HepG2 (cell line): ENCODE measurements around the gene CYSRT1.

ENCODE experiments used
- GATAD1 ChIP-seq: IDR thresholded peaks from 2 replicates; pipeline ENCODE4 v1.6.1; 2016; ENCODE audit warnings: missing genetic modification reagents, missing compliant biosample characterization
- IRF2 ChIP-seq: IDR thresholded peaks from 2 replicates; pipeline ENCODE4 v1.6.1; 2018; ENCODE audit warnings: missing genetic modification reagents, missing compliant biosample characterization
- POLR2A ChIP-seq, 2 experiments: IDR thresholded peaks; 2 replicates each; pipeline ENCODE4 v1.6.1; 2011; ENCODE audit warnings: low read depth in 2 of 2, low read length in 2 of 2, mild to moderate bottlenecking in 1 of 2, moderate library complexity in 1 of 2; ENCODE audit not compliant: insufficient read depth in 1 of 2
- RAD21 ChIP-seq: fragments of 450-650 bp; formaldehyde crosslinking; IDR thresholded peaks from 2 replicates; pipeline ENCODE4 v1.5.0; 2020; ENCODE audit warnings: mild to moderate bottlenecking
- RORA ChIP-seq: sonication (generic); formaldehyde crosslinking; IDR thresholded peaks from 2 replicates; pipeline ENCODE4 v1.5.0; 2020; ENCODE audit warnings: mild to moderate bottlenecking, missing genetic modification reagents, moderate library complexity
- ZFP82 ChIP-seq: sonication (generic); formaldehyde crosslinking; IDR thresholded peaks from 2 replicates; pipeline ENCODE4 v1.5.1; 2020; ENCODE audit warnings: mild to moderate bottlenecking, missing genetic modification reagents, borderline replicate concordance
- ZNF44 ChIP-seq: sonication (generic); formaldehyde crosslinking; IDR thresholded peaks from 2 replicates; pipeline ENCODE4 v1.5.1; 2020; ENCODE audit warnings: mild to moderate bottlenecking, missing genetic modification reagents
- ZNF496 ChIP-seq: sonication (generic); formaldehyde crosslinking; IDR thresholded peaks from 2 replicates; pipeline ENCODE4 v1.8.1; 2023; ENCODE audit warnings: mild to moderate bottlenecking, moderate library complexity, missing genetic modification reagents; ENCODE audit not compliant: insufficient replicate concordance
- TF ChIP-seq, protein P1 (sequence below): sonication (generic); formaldehyde crosslinking; IDR thresholded peaks from 2 replicates; pipeline ENCODE4 v1.5.0; 2020; ENCODE audit warnings: mild to moderate bottlenecking, missing genetic modification reagents, moderate library complexity
- TF ChIP-seq, protein P2 (sequence below): sonication (generic); formaldehyde crosslinking; IDR thresholded peaks from 2 replicates; pipeline ENCODE4 v1.4.0; 2020; ENCODE audit warnings: missing genetic modification reagents
- TF ChIP-seq, protein P3 (sequence below): sonication (generic); formaldehyde crosslinking; IDR thresholded peaks from 2 replicates; pipeline ENCODE4 v1.5.0; 2020; ENCODE audit warnings: mild to moderate bottlenecking, missing genetic modification reagents
- TF ChIP-seq, protein P4 (sequence below), 2 experiments: IDR thresholded peaks; 2 replicates each; pipeline ENCODE4 v1.6.1; 2011 to 2012; ENCODE audit warnings: low read length in 2 of 2, borderline replicate concordance in 1 of 2, low read depth in 1 of 2, mild to moderate bottlenecking in 1 of 2, moderate library complexity in 1 of 2
- TF ChIP-seq, protein P5 (sequence below): IDR thresholded peaks from 2 replicates; pipeline ENCODE4 v1.6.1; 2012; ENCODE audit warnings: low read length, improper control_type of control experiment

DNA sequence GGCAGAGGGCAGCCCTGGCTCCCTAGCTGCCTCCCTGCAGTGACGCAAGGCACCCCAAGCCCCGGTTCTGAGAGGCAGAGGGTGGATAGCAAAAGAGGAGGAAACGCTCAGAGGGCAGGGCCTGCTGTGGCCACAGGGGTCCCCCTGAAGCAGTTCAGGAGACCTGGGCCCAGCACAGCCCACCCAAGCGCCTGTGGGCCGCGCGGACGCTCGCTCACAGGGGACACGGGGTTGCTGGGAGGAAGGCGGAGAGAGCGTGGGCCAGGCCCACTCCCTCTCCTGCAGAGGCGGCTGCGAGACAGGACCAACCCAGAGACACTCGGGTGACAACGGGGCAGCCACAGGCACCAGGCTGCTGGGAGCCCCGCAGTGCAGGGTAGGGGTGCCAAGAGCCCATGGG, 45.2 kb upstream of the CYSRT1 start:
- TF ChIP-seq, protein P1, sequence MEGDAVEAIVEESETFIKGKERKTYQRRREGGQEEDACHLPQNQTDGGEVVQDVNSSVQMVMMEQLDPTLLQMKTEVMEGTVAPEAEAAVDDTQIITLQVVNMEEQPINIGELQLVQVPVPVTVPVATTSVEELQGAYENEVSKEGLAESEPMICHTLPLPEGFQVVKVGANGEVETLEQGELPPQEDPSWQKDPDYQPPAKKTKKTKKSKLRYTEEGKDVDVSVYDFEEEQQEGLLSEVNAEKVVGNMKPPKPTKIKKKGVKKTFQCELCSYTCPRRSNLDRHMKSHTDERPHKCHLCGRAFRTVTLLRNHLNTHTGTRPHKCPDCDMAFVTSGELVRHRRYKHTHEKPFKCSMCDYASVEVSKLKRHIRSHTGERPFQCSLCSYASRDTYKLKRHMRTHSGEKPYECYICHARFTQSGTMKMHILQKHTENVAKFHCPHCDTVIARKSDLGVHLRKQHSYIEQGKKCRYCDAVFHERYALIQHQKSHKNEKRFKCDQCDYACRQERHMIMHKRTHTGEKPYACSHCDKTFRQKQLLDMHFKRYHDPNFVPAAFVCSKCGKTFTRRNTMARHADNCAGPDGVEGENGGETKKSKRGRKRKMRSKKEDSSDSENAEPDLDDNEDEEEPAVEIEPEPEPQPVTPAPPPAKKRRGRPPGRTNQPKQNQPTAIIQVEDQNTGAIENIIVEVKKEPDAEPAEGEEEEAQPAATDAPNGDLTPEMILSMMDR: no peak
- TF ChIP-seq GATAD1 (CRISPR knock-in tag): no peak
- TF ChIP-seq IRF2: no peak
- TF ChIP-seq, protein P2, sequence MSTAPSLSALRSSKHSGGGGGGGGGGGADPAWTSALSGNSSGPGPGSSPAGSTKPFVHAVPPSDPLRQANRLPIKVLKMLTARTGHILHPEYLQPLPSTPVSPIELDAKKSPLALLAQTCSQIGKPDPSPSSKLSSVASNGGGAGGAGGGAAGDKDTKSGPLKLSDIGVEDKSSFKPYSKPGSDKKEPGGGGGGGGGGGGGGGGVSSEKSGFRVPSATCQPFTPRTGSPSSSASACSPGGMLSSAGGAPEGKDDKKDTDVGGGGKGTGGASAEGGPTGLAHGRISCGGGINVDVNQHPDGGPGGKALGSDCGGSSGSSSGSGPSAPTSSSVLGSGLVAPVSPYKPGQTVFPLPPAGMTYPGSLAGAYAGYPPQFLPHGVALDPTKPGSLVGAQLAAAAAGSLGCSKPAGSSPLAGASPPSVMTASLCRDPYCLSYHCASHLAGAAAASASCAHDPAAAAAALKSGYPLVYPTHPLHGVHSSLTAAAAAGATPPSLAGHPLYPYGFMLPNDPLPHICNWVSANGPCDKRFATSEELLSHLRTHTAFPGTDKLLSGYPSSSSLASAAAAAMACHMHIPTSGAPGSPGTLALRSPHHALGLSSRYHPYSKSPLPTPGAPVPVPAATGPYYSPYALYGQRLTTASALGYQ (CRISPR knock-in tag): no peak
- TF ChIP-seq, protein P3, sequence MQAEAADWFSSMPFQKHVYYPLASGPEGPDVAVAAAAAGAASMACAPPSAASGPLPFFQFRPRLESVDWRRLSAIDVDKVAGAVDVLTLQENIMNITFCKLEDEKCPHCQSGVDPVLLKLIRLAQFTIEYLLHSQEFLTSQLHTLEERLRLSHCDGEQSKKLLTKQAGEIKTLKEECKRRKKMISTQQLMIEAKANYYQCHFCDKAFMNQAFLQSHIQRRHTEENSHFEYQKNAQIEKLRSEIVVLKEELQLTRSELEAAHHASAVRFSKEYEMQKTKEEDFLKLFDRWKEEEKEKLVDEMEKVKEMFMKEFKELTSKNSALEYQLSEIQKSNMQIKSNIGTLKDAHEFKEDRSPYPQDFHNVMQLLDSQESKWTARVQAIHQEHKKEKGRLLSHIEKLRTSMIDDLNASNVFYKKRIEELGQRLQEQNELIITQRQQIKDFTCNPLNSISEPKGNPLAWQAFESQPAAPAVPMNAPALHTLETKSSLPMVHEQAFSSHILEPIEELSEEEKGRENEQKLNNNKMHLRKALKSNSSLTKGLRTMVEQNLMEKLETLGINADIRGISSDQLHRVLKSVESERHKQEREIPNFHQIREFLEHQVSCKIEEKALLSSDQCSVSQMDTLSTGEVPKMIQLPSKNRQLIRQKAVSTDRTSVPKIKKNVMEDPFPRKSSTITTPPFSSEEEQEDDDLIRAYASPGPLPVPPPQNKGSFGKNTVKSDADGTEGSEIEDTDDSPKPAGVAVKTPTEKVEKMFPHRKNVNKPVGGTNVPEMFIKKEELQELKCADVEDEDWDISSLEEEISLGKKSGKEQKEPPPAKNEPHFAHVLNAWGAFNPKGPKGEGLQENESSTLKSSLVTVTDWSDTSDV (CRISPR knock-in tag): no peak
- no peak for TF ChIP-seq ZNF496 (CRISPR knock-in tag)
- no peak for TF ChIP-seq RORA (CRISPR knock-in tag)
- TF ChIP-seq, protein P4, sequence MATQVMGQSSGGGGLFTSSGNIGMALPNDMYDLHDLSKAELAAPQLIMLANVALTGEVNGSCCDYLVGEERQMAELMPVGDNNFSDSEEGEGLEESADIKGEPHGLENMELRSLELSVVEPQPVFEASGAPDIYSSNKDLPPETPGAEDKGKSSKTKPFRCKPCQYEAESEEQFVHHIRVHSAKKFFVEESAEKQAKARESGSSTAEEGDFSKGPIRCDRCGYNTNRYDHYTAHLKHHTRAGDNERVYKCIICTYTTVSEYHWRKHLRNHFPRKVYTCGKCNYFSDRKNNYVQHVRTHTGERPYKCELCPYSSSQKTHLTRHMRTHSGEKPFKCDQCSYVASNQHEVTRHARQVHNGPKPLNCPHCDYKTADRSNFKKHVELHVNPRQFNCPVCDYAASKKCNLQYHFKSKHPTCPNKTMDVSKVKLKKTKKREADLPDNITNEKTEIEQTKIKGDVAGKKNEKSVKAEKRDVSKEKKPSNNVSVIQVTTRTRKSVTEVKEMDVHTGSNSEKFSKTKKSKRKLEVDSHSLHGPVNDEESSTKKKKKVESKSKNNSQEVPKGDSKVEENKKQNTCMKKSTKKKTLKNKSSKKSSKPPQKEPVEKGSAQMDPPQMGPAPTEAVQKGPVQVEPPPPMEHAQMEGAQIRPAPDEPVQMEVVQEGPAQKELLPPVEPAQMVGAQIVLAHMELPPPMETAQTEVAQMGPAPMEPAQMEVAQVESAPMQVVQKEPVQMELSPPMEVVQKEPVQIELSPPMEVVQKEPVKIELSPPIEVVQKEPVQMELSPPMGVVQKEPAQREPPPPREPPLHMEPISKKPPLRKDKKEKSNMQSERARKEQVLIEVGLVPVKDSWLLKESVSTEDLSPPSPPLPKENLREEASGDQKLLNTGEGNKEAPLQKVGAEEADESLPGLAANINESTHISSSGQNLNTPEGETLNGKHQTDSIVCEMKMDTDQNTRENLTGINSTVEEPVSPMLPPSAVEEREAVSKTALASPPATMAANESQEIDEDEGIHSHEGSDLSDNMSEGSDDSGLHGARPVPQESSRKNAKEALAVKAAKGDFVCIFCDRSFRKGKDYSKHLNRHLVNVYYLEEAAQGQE (IDR thresholded peaks at IDR 0.05; ENCODE audit: borderline replicate concordance in 1 of 2, low read depth in 1 of 2, low read length in 2 of 2): no peak
- TF ChIP-seq ZNF44 (CRISPR knock-in tag): no peak
- no peak for TF ChIP-seq RAD21 (CRISPR knock-in tag)
- no peak for TF ChIP-seq ZFP82 (CRISPR knock-in tag)
- TF ChIP-seq, protein P5, sequence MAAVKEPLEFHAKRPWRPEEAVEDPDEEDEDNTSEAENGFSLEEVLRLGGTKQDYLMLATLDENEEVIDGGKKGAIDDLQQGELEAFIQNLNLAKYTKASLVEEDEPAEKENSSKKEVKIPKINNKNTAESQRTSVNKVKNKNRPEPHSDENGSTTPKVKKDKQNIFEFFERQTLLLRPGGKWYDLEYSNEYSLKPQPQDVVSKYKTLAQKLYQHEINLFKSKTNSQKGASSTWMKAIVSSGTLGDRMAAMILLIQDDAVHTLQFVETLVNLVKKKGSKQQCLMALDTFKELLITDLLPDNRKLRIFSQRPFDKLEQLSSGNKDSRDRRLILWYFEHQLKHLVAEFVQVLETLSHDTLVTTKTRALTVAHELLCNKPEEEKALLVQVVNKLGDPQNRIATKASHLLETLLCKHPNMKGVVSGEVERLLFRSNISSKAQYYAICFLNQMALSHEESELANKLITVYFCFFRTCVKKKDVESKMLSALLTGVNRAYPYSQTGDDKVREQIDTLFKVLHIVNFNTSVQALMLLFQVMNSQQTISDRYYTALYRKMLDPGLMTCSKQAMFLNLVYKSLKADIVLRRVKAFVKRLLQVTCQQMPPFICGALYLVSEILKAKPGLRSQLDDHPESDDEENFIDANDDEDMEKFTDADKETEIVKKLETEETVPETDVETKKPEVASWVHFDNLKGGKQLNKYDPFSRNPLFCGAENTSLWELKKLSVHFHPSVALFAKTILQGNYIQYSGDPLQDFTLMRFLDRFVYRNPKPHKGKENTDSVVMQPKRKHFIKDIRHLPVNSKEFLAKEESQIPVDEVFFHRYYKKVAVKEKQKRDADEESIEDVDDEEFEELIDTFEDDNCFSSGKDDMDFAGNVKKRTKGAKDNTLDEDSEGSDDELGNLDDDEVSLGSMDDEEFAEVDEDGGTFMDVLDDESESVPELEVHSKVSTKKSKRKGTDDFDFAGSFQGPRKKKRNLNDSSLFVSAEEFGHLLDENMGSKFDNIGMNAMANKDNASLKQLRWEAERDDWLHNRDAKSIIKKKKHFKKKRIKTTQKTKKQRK: no peak
- TF ChIP-seq POLR2A (IDR thresholded peaks at IDR 0.05; ENCODE audit: insufficient read depth in 1 of 2, low read depth in 2 of 2, low read length in 2 of 2): no peak
